Stomach (tissue), 4 donors: ENCODE data around the gene NPL.

Experiments used
- POLR2A ChIP-seq, 4 donors: fragments of 450-650 bp; IDR thresholded peaks; one replicate each; pipeline ENCODE4 v1.6.1; 2016; ENCODE audit warnings: antibody characterized with exemption in 4 of 4, control low read depth in 2 of 4, mild to moderate bottlenecking in 1 of 4, moderate library complexity in 1 of 4
- TF ChIP-seq, protein P1 (sequence below), 7 experiments: fragments of 450-650 bp in 4 of 7; fragments of 200-600 bp in 3 of 7; sonication (generic) in 3 of 7; IDR thresholded peaks; one replicate each; pipeline ENCODE4 v1.5.1; 2016 to 2019; ENCODE audit warnings: antibody characterized with exemption in 7 of 7, control low read depth in 2 of 7, mild to moderate bottlenecking in 1 of 7

DNA sequence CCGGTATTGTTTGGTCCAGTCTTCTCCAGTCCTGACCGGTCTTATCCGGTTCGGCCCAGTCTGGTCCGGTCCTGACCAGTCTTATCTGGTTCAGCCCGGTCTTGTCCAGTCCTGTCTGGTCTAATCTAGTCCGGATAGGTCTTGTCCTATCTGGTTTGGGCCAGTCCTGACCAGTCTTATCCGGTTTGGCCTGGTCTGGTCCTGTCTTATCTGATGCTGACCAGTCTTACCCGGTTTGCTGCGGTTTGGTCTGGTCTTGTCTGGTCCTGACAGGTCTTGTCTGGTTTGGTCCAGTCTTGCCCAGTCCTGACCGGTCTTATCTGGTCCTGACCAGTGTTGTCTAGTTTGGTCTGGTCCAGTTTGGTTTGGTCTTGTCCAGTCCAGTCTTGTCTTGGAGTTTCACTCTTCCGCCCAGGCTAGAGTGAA, 79.7 kb downstream of the NPL start:
- TF ChIP-seq, protein P1, sequence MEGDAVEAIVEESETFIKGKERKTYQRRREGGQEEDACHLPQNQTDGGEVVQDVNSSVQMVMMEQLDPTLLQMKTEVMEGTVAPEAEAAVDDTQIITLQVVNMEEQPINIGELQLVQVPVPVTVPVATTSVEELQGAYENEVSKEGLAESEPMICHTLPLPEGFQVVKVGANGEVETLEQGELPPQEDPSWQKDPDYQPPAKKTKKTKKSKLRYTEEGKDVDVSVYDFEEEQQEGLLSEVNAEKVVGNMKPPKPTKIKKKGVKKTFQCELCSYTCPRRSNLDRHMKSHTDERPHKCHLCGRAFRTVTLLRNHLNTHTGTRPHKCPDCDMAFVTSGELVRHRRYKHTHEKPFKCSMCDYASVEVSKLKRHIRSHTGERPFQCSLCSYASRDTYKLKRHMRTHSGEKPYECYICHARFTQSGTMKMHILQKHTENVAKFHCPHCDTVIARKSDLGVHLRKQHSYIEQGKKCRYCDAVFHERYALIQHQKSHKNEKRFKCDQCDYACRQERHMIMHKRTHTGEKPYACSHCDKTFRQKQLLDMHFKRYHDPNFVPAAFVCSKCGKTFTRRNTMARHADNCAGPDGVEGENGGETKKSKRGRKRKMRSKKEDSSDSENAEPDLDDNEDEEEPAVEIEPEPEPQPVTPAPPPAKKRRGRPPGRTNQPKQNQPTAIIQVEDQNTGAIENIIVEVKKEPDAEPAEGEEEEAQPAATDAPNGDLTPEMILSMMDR (IDR thresholded peaks at IDR 0.05), result no peak
- TF ChIP-seq POLR2A (IDR thresholded peaks at IDR 0.05), result no peak
